ENCODE data around the gene ZFYVE9.

The ZFYVE9 gene

DNA sequence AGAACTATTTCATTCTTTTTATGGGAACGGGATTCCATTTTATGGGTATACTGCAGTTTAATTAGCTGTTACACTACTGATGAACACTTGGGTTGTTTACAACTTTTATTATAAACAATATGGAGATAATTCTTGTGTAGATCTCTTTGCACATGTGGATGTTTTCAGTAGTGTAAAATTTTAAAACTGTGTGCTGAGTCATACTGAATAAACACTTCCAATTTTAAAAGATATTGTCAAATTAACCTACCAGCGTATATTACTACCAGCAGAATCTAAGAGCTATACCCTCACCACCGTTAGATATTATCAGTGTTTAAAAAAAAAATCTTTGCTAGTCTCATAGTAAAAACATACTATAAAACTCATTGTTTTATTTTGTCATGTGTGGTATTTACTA is 118.0 kb downstream of the ZFYVE9 start:
- DNase-seq: no peak

DNA sequence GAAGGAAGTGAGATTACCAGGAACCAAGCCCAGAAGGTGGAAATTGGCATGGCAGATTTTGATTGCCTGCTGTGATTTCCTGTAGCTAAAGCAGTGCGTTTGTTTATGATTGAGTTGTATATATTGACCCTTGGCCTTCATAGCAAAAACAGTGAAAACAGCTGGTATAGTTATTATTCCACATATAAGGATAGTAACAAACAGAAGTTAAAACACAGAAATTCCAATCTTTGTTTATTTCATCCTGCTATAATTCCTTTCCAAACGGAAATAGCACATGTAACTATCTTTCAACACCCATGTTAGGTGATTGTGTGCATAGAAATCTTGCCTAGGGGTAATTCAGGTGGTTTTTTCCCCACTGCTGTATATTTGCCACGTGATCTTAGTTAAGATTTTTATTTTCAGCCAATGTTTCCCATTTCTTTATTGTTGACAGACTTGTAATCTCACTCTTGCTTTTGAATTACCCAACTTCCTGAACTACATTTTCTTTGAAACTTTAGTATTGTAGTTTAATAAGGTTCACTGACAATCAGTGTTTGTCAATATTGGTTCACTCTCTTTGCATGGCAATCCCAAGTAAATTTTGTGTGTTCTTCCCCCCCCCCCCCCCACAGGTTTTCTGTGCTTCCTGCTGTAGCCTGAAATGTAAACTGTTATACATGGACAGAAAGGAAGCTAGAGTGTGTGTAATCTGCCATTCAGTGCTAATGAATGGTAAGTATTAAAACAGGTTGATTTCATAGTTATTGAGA is 121.4 kb downstream of the ZFYVE9 start:
- DNase-seq: no peak

- DNase-seq: no peak
These were observed 122.7 kb downstream of the ZFYVE9 start for GRCh38 chr1:52264530-52265115.

DNA sequence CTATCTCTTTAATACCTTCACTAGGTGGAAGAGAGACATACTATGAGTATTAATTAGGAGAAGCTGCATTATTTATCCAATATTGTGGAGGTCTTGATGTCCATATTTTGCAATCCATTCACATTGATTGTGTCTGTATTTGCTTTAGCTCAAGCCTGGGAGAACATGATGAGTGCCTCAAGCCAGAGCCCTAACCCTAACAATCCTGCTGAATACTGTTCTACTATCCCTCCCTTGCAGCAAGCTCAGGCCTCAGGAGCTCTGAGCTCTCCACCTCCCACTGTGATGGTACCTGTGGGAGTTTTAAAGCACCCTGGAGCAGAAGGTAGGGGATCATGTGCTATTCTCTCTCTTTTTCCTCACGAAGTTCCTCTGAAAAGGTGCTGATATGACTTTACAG is 124.6 kb downstream of the ZFYVE9 start:
- DNase-seq: no peak

- DNase-seq: no peak
These were observed 126.5 kb downstream of the ZFYVE9 start for GRCh38 chr1:52268372-52268771.

- no peak for DNase-seq
These were observed 139.6 kb downstream of the ZFYVE9 start for GRCh38 chr1:52281518-52281917.

DNA sequence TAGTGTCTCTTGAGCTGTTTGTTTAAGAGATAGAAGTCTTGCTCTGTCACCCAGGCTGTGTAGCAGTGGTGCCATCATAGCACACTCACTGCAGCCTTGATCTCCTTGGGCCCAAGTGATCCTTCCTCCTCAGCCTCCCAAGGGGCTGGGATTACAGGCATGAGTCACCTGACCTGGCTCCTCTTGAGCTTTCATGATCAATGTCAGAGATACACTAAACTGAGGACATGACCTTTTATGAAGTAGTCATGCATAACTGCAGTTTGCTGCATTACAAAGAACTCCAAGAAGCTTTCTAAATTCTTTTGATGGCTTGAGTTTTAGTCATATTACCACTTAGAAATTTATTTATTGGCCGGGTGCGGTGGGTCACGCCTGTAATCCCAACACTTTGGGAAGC is 146.4 kb downstream of the ZFYVE9 start:
- DNase-seq: no peak

- no peak for DNase-seq
These were observed 152.7 kb downstream of the ZFYVE9 start for GRCh38 chr1:52294580-52294979.

DNA sequence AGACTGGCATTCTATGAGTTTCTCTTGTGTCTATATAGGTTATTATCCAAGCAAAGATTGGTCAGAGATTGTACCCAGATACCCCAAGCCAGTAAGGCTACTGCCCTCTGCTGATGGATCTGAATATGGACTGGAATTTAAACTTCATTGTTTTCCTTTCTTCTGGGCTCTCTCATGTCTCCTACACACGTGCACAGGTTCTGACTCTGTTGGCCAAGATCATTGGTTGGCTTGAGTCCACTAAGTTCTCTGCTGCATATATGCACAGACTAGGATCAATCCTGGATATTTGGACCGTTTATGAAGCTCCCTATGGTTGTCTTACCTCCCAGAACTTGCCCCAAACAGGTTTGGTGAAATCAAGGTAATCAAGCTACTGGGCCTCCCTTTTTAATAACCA is 154.5 kb downstream of the ZFYVE9 start:
- no peak for DNase-seq

- no peak for DNase-seq
These were observed 163.7 kb downstream of the ZFYVE9 start for GRCh38 chr1:52305417-52306226.

GRCh38 chr1:52306227-52307006 is 164.5 kb downstream of the ZFYVE9 start:
- no peak for DNase-seq

GRCh38 chr1:52321061-52321460 is 179.2 kb downstream of the ZFYVE9 start:
- no peak for DNase-seq

- no peak for DNase-seq
These were observed 181.8 kb downstream of the ZFYVE9 start for GRCh38 chr1:52323731-52324130.

- no peak for DNase-seq
These were observed 183.9 kb downstream of the ZFYVE9 start for GRCh38 chr1:52325786-52326185.

DNA sequence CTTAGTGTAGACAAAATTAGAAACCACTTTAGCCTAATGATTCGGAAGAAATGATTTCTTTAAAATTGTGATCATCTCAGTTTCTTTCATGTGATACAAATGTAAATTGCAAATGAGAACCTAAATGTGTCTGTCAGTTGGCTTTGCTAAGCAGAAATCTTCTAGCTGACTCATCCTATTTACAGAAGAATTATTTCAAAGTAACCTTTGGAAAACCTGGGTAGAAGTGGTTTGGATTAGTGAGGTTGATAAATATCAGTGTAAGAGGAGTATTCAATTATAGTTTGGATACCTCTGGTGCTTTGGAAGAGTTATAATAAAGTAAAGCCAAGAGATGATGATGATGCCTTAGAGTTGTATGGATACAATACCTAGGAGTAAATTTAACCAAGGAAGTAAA is 186.7 kb downstream of the ZFYVE9 start:
- DNase-seq: no peak

DNA sequence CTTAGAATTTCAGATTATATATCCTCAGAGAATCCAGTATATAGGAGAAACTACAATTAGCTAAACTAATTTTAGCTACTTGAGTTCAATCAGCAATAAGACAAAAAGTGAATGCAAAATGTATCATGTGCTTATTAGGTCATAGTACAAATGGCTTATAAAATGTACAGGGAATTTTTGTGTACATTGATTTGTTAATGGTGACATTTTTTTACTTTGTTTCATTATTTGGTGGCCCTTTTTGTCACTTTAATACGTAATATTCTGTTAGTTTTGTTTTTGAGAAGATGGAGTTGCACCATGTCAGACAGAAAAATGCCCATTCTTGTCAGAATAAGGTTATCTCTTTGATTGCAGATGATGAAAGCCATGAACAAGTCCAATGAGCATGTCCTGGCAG is 190.5 kb downstream of the ZFYVE9 start:
- DNase-seq: no peak

DNA sequence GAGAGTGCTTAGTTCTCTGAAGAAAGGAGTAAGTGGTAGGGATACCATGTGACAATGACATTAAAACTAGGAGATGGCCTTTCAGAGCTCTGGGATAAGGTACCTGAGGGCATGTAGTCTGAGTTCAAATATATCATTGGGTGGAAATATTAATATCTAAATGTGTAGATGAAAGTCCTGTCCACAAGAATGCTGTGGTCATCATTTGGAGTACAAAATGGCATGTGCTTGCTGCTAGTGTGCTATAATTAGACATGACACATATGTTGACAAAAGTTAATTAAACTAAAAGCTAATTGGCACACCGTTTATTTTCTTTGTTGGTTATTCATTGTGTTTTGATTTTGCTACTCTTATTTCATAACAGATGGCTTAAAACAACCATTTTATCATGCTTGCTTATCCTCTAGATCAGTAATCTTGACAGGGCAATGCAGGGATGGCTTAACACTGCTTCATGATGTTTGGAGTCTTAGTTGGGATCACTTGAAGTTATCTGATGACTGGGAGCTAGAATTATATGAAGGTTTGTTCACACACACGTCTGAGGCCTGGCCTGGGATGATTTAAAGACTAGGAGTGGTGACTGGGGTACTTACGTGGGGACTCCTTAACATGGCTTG is 193.1 kb downstream of the ZFYVE9 start:
- DNase-seq: no peak

DNA sequence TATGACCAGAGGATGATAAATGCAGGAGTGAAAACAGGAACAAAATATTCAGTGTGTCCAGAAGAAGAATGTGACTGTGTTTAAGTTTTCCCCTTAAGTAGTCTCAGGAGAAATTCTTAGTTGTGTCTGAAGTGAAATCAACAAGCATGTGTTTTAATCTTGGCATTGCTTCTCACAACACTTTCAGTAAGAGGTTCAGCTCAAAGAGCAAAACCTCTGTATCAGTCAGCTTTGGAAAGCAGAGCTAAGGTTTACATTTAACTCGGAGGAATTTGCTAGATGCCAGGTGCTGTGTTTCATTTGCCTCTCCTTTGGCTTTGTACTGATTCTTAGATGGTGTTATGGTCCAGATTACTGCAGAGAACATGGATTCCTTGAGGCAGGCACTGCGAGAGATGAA is 195.6 kb downstream of the ZFYVE9 start:
- DNase-seq: no peak

GRCh38 chr1:52341655-52342260 is 199.9 kb downstream of the ZFYVE9 start:
- DNase-seq: no peak

GRCh38 chr1:52343979-52344378 is 202.1 kb downstream of the ZFYVE9 start:
- no peak for DNase-seq

DNA sequence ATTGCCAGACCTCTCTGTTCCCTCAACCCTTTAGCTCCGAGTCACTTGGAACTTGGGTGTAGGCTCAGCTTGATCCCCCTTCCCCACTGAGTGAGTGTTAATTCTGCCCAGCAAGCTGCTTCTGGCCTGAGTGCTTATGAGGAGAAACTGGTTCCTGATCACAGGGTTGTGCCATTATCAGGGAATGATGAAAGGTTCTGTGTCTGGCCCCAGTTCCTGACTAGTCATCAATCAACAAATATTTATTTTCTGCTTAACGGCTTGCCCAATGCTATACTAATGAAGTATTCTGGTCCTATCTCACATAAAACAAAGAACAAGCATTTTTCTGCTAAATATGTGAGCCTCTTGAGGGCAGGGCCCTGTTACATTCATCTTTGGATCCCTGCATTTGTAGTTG is 203.4 kb downstream of the ZFYVE9 start:
- DNase-seq: no peak

- no peak for DNase-seq
These were observed 204.8 kb downstream of the ZFYVE9 start for GRCh38 chr1:52346653-52347052.

Measured in activated gamma-delta T cell (primary cell).